Ishikawa (cell line): ENCODE measurements around the gene FGF14.

Experiments
- CEBPB ChIP-seq: IDR thresholded peaks from 2 replicates; pipeline ENCODE4 v1.6.1; 2012
- CREB1 ChIP-seq: IDR thresholded peaks from 2 replicates; pipeline ENCODE4 v1.6.1; 2012; ENCODE audit warnings: low read depth
- MAX ChIP-seq: IDR thresholded peaks from 2 replicates; pipeline ENCODE4 v1.6.1; 2012
- NFIC ChIP-seq: IDR thresholded peaks from 2 replicates; pipeline ENCODE4 v1.6.1; 2012

DNA sequence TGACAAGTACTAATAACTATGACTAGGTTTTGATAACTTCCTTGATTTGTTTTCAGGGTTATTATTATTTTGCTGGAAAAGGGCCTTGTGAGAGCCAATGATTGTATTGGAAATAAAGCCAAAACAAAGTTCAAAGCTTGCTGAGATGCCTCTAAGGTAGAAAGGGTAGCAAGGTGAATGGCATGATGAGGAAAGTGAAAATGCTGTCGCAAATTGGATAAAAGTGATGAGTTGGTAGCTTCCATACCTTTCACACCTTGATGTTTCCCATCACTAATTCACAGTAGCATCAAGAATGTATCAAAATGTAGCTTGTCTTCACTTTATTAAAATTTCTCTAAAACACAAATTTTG, 259.4 kb downstream of the FGF14 start:
- no peak for TF ChIP-seq CEBPB
- no peak for TF ChIP-seq MAX
- no peak for TF ChIP-seq CREB1
- no peak for TF ChIP-seq NFIC
